ENCODE results near the gene ACACB. TPM values are rescaled to one million over a fixed set of nuclear protein-coding genes. Genes with fewer than 3 reads are reported as not detected.

Gene ACACB
- total RNA-seq, 2 donors from 2014 or later, result 37.5 to 51.3 TPM

DNA sequence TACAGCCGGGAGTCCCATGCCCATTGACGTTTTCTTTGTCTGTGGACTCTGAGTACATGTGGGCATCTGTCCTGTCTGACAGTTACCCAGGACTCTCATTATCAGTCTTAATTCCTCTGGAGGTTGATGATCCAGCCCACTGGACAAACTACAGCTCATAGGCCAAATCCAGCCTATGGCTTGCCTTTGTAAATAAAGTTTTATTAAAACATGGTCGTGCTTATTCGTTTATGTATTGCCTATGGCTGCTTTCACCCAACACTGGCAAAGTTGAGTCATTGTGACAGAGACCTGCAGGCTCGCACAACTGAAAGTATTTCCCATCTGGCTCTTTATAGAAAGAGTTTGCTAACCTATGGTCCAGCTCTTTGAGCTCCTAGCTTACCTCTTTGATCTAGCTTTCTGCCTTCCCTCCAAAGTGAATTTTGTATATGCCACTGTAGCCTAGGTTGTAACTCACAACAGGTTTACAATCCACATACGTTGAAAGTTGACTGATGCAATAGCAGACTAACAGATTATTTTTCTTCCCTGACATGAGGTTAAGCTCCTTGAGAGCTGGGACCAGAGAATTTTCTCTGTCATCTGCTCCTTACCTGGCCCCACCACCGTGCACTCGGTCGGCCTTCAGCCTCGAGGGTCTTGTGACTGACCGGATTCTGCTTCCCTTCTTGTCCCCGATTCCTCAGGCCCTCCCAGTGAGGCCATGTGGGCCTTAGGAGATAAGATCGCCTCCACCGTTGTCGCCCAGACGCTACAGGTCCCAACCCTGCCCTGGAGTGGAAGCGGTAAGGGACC is 57.3 kb downstream of the ACACB start:
- Histone ChIP-seq H3K36me3 (peaks cover 41% of the 10 kb centered on the region), H3K27ac (no peak overlapping the region), H3K4me1 (ENCODE audit: control insufficient read depth in 1 of 2, low read depth in 2 of 2) (no peaks in the 10 kb centered on the region), H3K4me3 (no peak overlapping the region), H3K9me3 (no peaks in the 10 kb centered on the region), H3K27me3 (replicated peaks; ENCODE audit: insufficient read depth) (no peaks in the 10 kb centered on the region)
- DNase-seq (ENCODE audit: low spot score) (no peak), ATAC-seq (ENCODE audit: insufficient number of reproducible peaks, low FRiP score, low read depth) (no peak)
- TF ChIP-seq, protein P1, sequence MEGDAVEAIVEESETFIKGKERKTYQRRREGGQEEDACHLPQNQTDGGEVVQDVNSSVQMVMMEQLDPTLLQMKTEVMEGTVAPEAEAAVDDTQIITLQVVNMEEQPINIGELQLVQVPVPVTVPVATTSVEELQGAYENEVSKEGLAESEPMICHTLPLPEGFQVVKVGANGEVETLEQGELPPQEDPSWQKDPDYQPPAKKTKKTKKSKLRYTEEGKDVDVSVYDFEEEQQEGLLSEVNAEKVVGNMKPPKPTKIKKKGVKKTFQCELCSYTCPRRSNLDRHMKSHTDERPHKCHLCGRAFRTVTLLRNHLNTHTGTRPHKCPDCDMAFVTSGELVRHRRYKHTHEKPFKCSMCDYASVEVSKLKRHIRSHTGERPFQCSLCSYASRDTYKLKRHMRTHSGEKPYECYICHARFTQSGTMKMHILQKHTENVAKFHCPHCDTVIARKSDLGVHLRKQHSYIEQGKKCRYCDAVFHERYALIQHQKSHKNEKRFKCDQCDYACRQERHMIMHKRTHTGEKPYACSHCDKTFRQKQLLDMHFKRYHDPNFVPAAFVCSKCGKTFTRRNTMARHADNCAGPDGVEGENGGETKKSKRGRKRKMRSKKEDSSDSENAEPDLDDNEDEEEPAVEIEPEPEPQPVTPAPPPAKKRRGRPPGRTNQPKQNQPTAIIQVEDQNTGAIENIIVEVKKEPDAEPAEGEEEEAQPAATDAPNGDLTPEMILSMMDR (IDR thresholded peaks at IDR 0.05), result no peak

DNA sequence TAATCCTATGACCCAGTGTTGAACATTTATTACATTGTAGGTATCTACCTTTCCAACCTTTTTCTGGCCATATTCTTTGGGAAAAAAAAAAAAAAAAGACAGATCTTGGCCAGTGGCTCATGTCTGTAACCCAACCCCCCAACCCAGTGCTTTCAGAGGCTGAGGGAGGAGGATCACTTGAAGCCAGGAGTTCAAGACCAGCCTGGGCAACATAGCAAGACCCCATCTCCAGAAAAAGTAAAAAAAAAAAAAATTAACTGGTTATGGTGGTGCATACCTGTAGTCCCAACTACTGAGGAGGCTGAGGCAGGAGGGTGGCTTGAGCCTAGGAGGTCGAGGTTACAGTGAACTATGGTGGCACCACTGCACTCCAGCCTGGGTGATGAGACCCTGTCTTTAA is 58.1 kb downstream of the ACACB start:
- DNase-seq (ENCODE audit: low spot score) (no peak), ATAC-seq (ENCODE audit: insufficient number of reproducible peaks, low FRiP score, low read depth) (no peak)
- Histone ChIP-seq H3K27me3 (replicated peaks; ENCODE audit: insufficient read depth) (no peaks in the 10 kb centered on the region), H3K4me3 (no peak overlapping the region), H3K36me3 (peaks cover 49% of the 10 kb centered on the region), H3K9me3 (no peaks in the 10 kb centered on the region), H3K4me1 (ENCODE audit: control insufficient read depth in 1 of 2, low read depth in 2 of 2) (no peaks in the 10 kb centered on the region), H3K27ac (no peak overlapping the region)
- TF ChIP-seq, protein P1 (IDR thresholded peaks at IDR 0.05), result no peak

DNA sequence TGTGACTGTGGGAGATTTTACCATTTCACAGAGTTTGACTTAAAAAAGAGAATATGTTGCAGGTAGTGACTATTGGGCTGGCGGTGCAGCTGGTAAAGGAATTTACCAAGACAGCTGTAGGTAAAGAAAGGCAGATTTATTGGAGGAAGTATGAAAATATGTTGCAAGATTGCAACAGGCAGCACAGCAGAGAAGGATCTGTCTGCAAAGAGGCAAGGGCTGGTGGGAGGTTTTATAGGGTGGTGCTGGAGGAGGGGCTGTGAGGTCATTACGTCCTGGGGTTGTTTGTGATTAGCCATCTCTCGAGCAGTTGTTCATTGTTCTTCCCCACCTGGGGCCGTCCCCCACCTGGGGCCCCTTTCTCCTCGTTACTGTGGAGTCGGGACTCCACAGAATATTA is 62.1 kb downstream of the ACACB start:
- Histone ChIP-seq H3K27me3 (replicated peaks; ENCODE audit: insufficient read depth) (no peaks in the 10 kb centered on the region), H3K4me3 (no peak overlapping the region), H3K27ac (no peak overlapping the region), H3K36me3 (peaks cover 35% of the 10 kb centered on the region), H3K4me1 (ENCODE audit: control insufficient read depth in 1 of 2, low read depth in 2 of 2) (no peaks in the 10 kb centered on the region), H3K9me3 (no peaks in the 10 kb centered on the region)
- DNase-seq (ENCODE audit: low spot score) (no peak), ATAC-seq (ENCODE audit: insufficient number of reproducible peaks, low FRiP score, low read depth) (no peak)
- TF ChIP-seq, protein P1 (IDR thresholded peaks at IDR 0.05), result no peak

DNA sequence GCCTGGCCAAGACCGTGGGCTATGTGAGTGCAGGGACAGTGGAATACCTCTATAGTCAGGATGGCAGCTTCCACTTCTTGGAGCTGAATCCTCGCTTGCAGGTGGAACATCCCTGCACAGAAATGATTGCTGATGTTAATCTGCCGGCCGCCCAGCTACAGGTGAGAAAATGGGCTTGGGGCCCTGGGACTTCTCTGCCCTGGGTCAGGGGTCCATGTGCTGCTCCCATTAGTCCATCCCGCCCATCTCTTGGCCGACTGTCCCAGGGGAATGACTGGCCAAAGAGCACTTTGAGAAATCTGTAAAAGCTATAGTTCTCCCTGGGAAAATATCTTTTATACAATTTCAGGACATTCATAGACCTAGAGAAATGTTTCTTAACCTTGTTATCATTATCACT is 63.5 kb downstream of the ACACB start:
- peaks cover 36% of the 10 kb centered on the region for H3K36me3 ChIP-seq
- no peaks in the 10 kb centered on the region for H3K9me3 ChIP-seq
- TF ChIP-seq, protein P1 (IDR thresholded peaks at IDR 0.05), result no peak
- no peaks in the 10 kb centered on the region for H3K27me3 ChIP-seq (replicated peaks; ENCODE audit: insufficient read depth)
- H3K27ac ChIP-seq, result no peak overlapping the region
- ATAC-seq (ENCODE audit: insufficient number of reproducible peaks, low FRiP score, low read depth) (no peak), DNase-seq (ENCODE audit: low spot score) (no peak)
- H3K4me1 ChIP-seq (ENCODE audit: control insufficient read depth in 1 of 2, low read depth in 2 of 2), result no peaks in the 10 kb centered on the region
- H3K4me3 ChIP-seq, result no peak overlapping the region

DNA sequence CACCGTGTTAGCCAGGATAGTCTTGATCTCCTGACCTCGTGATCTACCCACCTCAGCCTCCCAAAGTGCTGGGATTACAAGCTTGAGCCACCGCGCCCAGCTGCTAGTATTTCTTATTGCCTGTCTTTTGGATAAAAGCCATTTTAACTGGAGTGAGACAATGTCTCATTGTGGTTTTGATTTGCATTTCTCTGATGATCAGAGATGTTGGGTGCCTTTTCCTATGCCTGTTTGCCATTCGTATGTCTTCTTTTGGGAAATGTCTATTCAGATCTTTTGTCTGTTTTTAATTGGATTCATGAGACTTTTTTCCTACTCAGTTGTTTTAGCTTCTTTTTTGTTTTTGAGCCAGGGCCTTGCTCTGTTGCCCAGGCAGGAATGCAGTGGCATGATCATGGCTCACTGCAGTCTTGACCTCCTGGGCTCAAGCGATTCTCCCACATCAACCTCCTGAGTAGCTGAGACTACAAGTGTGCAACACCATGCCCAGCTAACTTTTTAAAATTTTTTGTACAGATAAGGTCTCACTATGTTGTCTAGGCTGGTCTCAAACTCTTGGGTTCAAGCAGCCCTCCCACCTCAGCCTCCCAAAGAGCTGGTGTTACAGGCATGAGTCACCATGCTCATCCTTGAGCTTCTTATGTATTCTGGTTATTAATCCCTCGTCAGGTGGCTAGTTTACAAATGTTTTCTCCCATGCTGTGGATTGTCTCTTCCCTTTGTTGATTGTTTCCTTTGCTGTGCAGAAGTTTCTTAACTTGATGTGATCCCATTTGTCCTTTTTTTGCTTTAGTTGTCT is 65.9 kb downstream of the ACACB start:
- TF ChIP-seq, protein P1 (IDR thresholded peaks at IDR 0.05), result no peak
- H3K36me3 ChIP-seq, result peaks cover 43% of the 10 kb centered on the region
- ATAC-seq (ENCODE audit: insufficient number of reproducible peaks, low FRiP score, low read depth) (no peak), DNase-seq (ENCODE audit: low spot score) (no peak)
- H3K27me3 ChIP-seq (replicated peaks; ENCODE audit: insufficient read depth), result no peaks in the 10 kb centered on the region
- no peak overlapping the region for H3K4me3 ChIP-seq
- H3K9me3 ChIP-seq, result no peaks in the 10 kb centered on the region
- no peak overlapping the region for H3K27ac ChIP-seq
- H3K4me1 ChIP-seq (ENCODE audit: control insufficient read depth in 1 of 2, low read depth in 2 of 2), result no peaks in the 10 kb centered on the region
